ENCODE data around the gene OSBP2.
"Not testable (repeated sequence)": the region's sequence is repeated elsewhere in the genome, so short reads cannot be mapped to it uniquely, and the experiment has no call there.

Gene OSBP2, protein sequence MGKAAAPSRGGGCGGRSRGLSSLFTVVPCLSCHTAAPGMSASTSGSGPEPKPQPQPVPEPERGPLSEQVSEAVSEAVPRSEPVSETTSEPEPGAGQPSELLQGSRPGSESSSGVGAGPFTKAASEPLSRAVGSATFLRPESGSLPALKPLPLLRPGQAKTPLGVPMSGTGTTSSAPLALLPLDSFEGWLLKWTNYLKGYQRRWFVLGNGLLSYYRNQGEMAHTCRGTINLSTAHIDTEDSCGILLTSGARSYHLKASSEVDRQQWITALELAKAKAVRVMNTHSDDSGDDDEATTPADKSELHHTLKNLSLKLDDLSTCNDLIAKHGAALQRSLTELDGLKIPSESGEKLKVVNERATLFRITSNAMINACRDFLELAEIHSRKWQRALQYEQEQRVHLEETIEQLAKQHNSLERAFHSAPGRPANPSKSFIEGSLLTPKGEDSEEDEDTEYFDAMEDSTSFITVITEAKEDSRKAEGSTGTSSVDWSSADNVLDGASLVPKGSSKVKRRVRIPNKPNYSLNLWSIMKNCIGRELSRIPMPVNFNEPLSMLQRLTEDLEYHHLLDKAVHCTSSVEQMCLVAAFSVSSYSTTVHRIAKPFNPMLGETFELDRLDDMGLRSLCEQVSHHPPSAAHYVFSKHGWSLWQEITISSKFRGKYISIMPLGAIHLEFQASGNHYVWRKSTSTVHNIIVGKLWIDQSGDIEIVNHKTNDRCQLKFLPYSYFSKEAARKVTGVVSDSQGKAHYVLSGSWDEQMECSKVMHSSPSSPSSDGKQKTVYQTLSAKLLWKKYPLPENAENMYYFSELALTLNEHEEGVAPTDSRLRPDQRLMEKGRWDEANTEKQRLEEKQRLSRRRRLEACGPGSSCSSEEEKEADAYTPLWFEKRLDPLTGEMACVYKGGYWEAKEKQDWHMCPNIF

DNA sequence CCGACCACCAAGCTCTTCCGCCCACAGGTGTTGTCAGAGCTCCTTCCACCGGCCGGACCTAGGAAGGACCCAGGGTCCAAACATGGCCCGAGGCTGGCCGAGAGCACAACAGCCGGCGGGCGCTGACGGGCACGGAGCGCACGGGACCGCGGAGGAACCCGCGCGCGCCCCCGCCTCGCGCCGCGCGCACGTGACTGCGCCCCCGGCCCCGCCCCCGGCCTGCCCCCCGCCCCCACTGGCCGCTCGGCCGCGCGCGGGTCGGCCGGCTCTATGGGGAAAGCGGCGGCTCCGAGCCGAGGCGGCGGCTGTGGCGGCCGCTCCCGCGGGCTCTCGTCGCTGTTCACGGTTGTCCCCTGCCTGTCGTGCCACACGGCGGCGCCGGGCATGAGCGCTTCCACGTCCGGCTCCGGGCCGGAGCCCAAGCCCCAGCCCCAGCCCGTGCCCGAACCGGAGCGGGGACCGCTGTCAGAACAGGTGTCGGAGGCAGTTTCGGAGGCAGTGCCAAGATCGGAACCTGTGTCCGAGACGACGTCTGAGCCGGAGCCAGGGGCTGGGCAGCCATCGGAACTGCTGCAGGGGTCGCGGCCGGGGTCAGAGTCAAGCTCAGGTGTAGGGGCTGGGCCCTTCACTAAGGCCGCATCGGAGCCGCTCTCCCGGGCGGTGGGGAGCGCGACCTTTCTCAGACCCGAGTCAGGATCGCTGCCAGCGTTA is at the start of gene OSBP2:
OSBP2 (plus strand) TSS at position 235 of the 711 bp plus-strand sequence; CDS start at position 271, 36 bp downstream.
- no peak for DNase-seq

DNA sequence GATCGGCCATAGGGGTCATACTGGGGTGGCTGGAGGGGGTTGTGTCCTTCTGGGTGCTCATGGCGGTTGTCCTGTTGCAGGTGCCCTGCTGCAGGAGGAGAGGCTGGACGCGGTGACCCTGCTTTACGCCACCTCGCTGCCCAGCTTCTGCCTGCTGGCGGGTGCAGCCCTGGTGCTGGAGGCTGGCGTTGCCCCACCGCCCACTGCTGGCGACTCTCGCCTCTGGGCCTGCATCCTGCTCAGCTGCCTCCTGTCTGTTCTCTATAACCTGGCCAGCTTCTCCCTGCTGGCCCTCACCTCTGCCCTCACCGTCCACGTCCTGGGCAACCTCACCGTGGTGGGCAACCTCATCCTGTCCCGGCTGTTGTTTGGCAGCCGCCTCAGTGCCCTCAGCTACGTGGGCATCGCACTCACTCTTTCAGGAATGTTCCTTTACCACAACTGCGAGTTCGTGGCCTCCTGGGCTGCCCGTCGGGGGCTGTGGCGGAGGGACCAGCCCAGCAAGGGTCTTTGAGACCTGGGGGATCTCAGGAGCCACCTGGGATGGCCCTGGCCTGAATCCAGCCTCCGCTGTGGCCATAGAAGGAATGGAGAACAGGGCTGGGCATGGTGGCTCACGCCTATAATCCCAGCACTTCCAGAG is 48.0 kb upstream of the OSBP2 start:
- no peak for DNase-seq

DNA sequence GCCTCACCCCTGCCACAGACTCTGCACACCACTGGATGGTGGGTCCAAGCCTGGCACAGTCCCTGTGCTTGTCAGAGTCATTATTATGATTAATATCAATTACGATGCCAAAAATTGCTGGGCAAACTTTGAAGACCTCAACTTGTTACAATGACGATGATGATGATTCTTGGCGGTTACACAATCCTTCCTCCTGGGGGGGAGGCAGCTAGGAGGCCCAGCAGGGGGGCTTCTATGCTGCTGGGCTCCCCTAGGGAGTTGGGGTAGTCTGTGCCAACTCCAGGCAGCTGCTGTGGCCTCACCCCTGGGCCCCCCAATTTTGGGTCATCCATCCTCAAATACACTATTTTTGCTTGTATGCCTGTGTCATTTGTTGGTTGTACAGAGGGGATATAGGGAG is 47.1 kb upstream of the OSBP2 start:
- DNase-seq: no peak

DNA sequence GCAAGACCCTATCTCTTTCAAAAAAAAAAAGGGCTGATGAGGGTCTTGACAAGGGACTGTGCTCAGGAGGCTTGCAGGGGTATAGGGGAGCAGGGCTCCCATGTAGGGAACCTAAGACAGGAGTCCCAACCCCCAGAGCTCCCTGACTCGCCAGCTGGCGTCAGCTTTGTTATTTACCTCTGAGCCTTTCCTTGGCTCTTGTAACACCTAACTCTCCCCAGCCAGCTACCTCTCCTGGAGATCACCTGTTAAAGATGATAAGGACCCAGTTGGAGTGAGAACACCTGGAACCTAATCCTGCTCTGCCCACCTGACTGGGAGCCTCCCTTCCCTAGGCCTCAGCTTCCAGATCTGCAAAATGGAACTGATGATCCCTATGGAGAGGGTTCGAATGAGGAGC is 45.8 kb upstream of the OSBP2 start:
- DNase-seq: no peak

DNA sequence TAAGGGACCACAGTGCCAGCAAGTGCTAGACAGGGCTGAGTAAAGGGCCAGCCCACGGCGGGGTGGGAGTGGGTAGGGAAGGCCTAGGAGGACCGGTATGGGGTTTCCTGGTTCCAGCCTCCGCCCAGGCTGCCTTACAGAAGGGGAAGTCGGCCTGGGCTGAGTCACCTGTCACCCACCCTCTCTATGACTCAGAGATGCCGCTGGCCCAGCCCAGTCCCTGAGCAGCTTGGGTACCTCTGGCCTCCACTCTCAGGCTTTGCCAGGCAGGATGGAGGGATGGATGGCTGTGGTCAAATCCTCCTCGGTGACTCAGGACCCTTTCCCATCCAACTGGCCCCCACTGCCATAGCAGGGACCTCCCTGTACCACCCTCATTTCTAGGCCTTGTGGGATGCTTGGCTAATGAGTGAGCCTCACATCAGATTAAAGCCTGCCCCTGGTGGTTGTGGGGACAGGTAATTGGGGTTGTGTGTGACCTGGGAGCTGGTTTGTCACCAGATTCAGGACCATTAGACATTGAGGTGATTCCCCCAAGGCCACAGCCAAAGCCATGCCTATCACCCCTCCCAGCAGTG is 45.2 kb upstream of the OSBP2 start:
- peak; percentile 33 to 35 for DNase-seq

DNA sequence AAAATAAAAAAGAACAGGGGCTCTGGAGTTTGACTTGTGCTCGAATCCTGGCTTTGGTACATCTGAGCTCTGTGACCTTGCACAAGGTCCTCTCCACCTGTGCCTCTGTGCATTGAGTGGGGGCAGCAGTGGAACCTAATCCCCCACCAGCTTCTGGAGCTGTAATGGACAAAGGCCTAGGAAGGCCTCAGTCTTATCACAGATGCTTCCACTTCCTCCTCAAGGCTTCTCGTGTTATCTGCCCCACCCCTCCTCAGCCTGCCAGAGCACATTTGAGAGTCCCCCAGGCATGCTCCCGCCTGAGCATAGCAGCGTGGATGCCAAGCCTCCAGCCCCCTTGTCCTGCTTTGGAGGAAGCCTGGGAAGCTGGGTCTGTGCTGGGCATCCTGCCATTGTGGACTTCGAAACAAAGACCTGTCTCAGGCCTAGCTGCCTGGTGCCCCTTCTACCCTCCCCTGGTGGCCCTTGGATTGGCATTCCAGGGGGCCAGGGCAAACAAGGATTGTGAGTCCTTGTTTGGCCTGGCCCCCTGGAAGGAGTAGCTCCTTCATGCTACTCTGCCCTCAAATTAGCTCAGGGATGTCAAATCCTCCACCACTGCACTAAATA is 44.1 kb upstream of the OSBP2 start:
- no peak for DNase-seq

DNA sequence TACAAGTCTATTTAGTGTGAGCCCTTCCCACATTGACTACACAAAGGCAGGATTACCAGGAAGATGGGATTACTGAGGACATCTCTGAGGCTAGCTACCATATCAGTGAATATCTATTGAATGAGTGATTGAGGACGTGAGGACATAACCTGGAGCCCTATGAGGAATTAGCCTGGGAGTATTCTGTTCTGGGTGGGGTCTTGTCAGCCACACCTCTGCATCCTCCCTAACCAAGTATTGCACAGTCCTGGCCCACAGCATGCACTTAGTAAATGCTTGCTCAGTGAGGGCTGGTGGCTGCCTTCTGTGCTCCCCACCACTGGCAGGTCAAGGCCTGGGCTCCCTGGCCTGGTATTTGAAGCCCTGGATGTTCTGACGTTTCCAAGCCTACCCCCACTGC is 41.8 kb upstream of the OSBP2 start:
- no peak for DNase-seq

DNA sequence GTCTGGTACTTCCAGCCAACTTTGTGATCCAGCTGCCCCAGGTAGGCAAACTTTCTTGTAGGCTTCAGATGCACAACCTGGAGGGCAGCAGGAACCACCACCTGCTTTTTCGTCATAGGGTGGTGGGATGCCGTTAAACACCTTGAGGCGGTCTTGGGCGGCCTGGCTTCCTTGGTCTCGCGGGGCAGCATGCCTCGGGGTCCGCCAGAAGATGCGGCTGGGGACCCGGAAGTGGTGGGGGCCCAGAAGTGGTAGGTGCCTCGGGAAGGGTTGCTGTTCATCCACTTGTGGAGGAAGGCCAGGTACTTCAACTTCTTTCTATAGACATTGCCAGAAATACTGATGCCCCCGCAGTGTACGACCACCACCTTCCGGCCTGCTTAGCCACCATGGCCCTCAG is 40.3 kb upstream of the OSBP2 start:
- DNase-seq: no peak

DNA sequence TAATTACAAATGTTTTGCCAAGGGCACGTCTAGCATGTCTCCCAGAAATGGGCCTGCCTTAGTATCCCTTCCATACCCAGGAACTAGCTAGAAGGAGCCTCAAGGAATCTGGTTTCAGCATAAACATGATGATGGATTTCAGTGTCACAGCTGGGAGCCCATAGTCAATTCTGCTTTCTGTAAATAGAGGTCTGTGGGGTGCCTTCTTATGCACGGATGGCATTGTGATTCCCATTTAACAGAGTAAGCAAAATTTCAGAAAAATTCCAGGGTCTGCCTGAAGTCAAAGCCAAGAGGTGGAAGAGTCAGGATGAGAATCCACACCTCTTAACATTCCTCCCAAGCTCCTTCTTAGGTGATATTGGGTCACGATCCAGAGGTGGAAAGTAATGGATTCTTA is 39.1 kb upstream of the OSBP2 start:
- DNase-seq: no peak

DNA sequence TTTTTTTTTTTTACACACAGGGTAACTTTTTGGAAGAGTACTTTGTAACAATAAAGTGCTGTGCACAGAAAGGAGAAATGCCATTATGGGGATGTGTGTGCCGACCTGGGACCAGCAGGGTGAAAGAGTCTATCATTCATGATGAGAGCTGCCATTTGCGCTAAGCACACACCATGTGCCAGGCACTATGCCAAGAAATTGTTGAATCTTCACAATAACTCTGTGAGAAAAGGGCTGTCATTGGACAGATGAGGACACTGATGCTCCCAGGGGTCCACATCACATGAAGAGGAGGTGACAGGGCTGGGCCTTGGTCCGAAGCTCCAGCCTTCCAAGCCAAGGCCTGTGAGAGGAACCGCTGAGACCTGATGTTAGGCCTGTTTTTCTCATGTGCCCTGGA is 32.6 kb upstream of the OSBP2 start:
- DNase-seq: no peak

DNA sequence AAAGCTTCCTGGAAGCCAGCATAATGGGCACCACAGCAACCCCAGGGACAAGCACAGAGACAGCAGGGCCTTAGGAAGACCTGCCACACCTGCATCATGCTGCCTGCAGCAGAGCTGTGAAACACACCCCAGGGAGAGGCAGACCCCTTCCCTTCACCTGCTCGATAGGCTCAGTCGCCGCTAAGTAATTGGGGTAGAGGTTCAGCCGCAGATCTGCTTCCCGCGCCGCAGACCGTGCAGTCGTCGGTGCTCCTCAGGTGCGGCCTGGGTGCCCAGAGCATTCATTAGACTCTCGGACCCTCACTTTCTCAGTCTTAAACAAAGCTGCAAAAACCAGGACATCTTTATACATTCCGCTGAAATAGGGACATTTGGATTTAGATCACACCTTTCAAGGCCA is 29.9 kb upstream of the OSBP2 start:
- DNase-seq: no peak

DNA sequence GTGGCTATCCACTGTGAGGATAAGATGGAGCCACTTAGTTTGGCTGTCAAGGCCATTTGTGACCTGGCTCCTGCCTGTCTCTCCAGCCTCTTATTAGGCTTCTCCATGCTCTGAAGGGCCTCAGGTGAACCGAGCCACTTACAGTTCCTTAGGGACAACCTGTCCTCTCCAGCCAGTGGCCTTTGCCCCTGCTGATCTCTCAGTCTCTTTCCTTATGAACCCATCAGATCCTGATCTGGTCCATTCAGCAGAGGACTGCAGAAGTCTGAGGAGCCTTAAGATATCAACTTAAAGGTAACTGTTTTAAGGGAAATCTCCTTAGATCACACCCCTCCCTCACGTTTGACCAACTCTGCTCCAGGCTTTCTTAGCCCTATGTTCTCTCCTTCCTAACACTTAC is 29.4 kb upstream of the OSBP2 start:
- DNase-seq: no peak

DNA sequence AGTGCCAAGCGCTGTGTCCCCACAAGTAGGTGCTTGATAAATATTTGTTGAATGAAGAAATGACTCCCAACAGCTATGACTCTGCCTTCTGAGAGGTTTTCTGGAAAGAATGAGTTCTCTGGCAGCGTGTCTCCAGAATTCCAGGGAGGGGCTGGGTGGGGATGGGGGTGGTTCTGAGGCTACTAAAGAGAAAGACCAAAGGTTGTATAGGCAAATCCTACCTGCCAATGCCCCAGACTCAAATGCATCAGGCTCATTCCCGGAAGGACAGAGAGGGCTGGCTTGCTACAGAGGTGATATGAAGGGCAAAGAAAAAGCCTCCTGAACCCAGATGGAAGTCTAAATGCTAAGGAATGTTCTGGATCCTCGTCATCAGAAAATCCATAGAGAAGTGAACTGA is 28.9 kb upstream of the OSBP2 start:
- DNase-seq: no peak

DNA sequence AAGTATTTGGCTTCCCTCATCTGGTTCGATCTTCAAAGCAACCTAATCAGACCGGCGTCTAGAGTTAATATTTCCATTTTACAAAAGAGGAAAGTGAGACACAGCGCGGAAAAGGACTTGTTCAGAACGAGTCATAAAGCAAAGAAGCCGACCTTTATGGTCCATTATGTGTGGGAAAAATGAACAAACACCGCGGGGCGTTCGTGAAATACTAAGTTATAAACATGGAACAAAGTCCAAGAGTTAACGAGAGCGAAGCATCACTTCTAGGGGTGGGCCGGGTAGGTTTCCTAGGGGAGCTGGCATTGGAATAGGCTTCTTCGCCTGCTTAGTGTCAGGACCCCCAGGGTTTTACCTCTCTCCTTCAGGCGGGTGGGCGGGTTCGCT is 27.6 kb upstream of the OSBP2 start:
- DNase-seq: no peak

DNA sequence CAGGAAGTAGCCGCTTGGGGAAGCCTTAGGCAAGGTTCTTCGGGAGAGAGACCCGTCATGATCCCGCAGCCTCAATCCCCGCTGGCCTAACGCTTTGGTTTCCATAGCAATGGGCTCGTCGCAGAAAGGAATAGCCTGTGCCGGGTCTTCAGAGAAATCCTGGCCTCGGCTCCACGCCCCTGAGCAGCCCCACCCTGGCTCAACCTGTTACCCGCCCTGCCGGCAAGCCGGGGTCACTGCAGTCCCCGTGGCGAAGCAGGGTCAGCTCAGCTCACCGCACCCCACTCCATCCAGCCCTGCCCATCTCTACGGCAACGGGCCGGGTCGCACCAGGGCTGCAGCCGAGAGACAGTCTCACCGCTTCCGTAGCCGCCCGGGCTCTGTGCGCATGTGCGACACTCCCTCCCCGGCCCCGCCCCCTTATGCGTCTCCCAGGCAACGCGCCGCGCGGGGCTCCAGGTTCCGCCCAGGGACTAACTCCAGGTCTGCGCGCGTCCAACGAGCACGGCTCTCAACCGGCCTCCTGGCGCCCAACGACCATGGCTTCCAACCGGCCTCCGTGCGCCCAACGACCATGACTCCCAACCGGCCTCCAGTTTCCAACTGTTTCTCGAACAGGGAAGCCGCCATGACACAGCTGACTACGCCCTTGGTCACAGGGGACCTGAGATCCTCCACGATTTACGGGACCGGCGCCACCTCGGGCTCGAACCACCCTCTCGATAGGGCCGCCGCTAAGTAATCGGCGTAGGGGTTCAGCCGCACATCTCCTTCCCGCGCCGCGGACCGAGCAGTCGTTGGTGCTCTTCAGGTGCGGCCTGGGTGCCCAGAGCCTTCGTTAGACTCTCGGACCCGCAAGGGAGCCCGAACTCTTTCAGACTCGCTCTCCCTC is 26.9 kb upstream of the OSBP2 start, which contains the start of gene DUSP18:
DUSP18 (minus strand) TSS at position 382 of the 892 bp plus-strand sequence. CDS start 3,872 bp downstream, outside the sequence.
- DNase-seq: peak; percentile 59 to 63

DNA sequence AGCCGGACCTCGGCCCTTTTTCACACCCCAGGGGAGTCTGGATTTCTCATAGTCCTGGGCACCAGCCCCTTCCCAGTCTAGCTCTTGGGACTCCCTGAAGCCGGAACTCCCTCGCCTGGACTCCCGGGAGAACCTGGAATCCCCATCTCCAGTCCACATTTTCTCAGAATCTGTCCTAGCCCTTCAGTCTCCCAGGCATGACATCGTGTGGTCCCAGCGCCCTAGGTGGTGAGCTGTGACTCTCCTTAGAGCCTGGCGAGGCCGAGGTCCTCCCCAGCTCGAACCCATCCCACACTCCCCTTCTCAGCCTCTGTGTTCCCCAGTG is 26.3 kb upstream of the OSBP2 start:
- DNase-seq: no peak

DNA sequence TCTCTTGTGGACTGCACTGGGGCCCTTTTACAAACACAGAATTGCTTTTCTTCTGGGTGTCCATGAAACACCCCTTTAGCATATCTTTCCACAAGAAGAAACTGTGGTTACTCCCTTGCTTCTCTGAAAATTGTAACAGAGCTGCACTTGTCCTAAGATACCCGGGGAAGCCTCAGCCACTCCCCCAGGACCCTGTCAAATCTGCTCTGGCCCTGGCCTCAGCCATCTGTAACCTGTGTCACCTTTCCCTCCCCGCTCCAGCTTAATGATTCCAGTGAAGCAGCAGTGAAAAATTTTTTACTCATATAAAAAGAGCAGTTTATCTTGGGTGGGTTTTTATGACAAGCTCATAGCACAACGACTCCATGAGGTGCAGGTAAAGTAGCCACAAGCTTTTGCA is 23.6 kb upstream of the OSBP2 start:
- DNase-seq: no peak

DNA sequence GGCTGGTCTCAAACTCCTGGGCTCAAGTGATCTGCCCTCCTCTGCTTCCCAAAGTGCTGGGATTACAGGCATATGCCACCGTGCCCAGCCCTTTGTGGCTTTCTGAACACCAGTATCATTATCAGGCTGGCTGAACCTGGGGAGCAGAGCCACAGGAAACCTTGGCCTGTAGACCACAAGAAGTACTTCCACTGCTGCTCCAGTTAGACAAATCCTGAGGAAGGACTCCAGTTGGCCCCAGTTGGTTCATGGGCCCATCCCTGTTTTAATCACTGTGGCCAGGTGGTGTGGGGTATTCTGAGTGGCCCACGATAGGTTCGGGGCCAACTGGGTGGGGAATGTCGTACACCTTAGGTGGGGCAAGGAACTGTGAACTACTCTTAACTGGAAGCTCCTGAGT is 21.5 kb upstream of the OSBP2 start:
- no peak for DNase-seq

DNA sequence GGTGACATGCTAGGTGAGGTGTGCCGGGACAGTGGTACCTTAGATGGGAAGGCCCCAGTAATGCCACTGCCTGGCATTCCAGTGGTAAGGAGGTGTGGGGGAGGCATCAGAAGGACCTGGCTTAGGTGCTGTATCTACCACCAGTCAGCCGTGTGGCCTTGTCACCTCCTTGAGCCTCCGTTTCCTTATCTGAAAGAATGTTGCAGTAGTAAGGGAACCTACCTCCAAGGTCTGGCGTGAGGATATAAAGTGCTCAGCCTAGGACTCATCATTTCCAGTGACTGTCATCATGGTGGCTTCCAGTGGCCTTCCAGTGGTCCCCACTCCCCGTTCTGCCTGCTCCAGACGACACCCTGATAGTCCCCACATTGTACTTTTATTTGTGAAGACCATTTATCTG is 20.2 kb upstream of the OSBP2 start:
- no peak for DNase-seq

DNA sequence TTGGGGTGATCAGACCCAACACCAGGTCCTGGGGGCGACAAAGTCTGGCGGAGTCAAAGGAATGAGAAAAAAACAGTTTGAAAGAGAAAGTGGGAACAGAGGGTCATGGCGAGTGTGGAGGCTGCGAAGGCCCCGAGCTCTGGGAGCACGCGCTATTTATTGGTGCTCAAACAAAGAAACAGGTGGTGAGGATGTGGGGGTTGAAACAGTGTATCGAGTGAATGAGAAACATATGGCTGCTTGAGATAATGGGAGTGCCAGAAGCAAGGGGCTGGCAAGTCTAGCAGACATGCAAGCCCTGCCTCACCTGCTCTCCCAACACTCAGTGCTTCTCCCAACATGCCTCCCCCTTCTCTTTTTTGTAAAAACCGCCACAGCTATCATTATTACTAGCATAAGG is 19.2 kb upstream of the OSBP2 start:
- DNase-seq: no peak

DNA sequence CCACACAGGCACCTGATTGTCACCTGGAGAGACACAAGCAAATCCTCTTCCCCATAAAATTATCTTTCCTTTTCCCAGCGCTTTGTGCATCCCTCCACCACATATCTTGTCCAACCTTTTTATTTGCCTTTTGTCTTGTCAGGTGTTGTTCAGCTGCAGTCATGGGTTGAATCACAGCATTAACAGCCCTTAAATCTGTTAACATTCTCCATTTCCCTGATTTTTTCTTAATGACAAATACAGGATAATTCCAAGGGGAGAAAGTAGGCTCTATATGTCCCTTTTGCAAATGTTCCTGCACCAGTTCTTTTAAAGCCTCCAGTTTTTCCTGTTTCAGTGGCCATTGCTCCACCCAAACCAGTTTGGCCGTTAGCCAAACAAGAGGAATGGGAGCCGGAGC is 18.1 kb upstream of the OSBP2 start:
- DNase-seq: not testable (repeated sequence)

All from Kasumi-1 (cell line).